ENCODE data around the gene RASGRP4. TPM values are rescaled to one million over a fixed set of nuclear protein-coding genes. Genes with fewer than 3 reads are reported as not detected.

Gene RASGRP4
- total RNA-seq, 5 donors from 2014 or later (not counting 1 experiment from before 2014, with no cell fraction given), result 0.09 to 0.70 (median 0.26) TPM

DNA sequence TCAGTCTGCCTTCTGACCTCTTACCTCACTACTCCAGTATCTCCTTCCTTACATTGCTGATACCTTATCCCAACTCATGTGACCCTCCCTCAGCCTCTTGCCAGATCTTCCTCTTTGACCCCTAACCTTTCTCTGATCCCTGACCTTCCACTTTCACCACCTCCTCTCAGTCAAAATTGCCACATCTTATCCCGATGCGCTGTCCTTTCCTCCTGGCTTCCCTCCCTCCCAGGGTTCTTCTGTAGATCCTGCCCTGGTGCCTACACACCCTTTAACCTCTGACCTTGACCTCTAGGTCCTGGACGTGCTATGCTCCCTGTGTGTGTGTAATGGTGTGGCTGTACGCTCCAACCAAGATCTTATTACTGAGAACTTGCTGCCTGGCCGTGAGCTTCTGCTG lies 31.2 kb upstream of the RASGRP4 start:
- Histone ChIP-seq H3K36me3 (ENCODE audit: control insufficient read depth in 2 of 2, extremely low read depth in 1 of 2, insufficient read depth in 1 of 2, low read length in 1 of 2) (no peaks in the 10 kb centered on the region), H3K4me3 (ENCODE audit: control insufficient read depth in 1 of 2, extremely low read depth in 1 of 2, low read length in 1 of 2) (no peak overlapping the region), H3K27me3 (replicated peaks in 1 of 2; ENCODE audit: control insufficient read depth in 2 of 2, extremely low read depth in 1 of 2, insufficient read depth in 2 of 2, low read length in 1 of 2) (peaks cover 0 to 27% of the 10 kb centered on the region in 2 experiments), H3K9me3 (no peaks in the 10 kb centered on the region), H3K27ac (ENCODE audit: low read length) (no peak overlapping the region), H3K4me1 (ENCODE audit: control insufficient read depth in 1 of 2, extremely low read depth in 1 of 2, insufficient read depth in 2 of 2, low read length in 2 of 2) (no peaks in the 10 kb centered on the region)
- 78% methylated on average over 3 of the region's 5 CpGs for WGBS (ENCODE audit: insufficient coverage)
- Mint-ChIP-seq H3K4me3 (no peak overlapping the region), H3K27ac (no peak overlapping the region), H3K36me3 (no peaks in the 10 kb centered on the region), H3K4me1 (no peaks in the 10 kb centered on the region), H3K27me3 (peaks cover 12 to 13% of the 10 kb centered on the region in 2 donors), H3K9me3 (no peaks in the 10 kb centered on the region)
- POLR2A ChIA-PET, result no interaction called here
- ATAC-seq (replicated peaks in 1 of 4) (no peak), DNase-seq (no peak)
- CTCF ChIA-PET, result no interaction called here

GRCh38 chr19:38455031-38455430 lies 29.0 kb upstream of the RASGRP4 start:
- Mint-ChIP-seq H3K9me3 (no peaks in the 10 kb centered on the region), H3K36me3 (no peaks in the 10 kb centered on the region), H3K27ac (no peak overlapping the region), H3K4me1 (no peaks in the 10 kb centered on the region), H3K4me3 (no peak overlapping the region), H3K27me3 (peaks cover 7% of the 10 kb centered on the region in 2 donors)
- Histone ChIP-seq H3K9me3 (no peaks in the 10 kb centered on the region), H3K36me3 (ENCODE audit: control insufficient read depth in 2 of 2, extremely low read depth in 1 of 2, insufficient read depth in 1 of 2, low read length in 1 of 2) (no peaks in the 10 kb centered on the region), H3K4me1 (ENCODE audit: control insufficient read depth in 1 of 2, extremely low read depth in 1 of 2, insufficient read depth in 2 of 2, low read length in 2 of 2) (no peaks in the 10 kb centered on the region), H3K27me3 (replicated peaks in 1 of 2; ENCODE audit: control insufficient read depth in 2 of 2, extremely low read depth in 1 of 2, insufficient read depth in 2 of 2, low read length in 1 of 2) (peaks cover 0 to 10% of the 10 kb centered on the region in 2 experiments), H3K27ac (ENCODE audit: low read length) (no peak overlapping the region), H3K4me3 (ENCODE audit: control insufficient read depth in 1 of 2, extremely low read depth in 1 of 2, low read length in 1 of 2) (no peak overlapping the region)
- DNase-seq, result peak in 1 of 35 experiments; percentile 17
- ATAC-seq (replicated peaks in 1 of 4), result no peak
- no CpG with 5 or more reads among the region's 4 CpGs for WGBS (ENCODE audit: insufficient coverage)
- ChIA-PET POLR2A (no interaction called here), CTCF (no interaction called here)

DNA sequence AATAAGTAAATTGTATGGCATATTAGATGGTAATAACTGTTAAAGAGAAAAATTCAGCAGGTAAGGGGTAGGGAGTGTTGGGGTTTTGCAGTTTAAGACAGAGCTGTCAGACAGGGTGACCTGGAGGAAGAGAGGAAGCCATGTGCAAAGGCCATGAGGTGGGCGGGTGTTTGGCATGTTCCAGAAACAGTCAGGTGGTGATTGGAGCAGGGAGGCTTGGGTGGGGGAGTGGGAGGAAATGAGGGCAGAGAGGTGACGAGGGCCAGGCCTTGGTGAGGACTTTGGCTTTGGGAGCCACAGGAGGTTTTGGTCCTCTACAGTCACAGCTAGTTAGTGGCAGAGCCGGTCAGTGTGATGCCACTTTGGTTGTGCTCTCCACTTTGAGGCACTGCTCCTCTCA lies 27.6 kb upstream of the RASGRP4 start:
- Mint-ChIP-seq H3K36me3 (no peaks in the 10 kb centered on the region), H3K27ac (peak overlapping the region in 1 of 2 donors; percentile 13), H3K27me3 (no peaks in the 10 kb centered on the region), H3K4me3 (no peak overlapping the region), H3K4me1 (no peaks in the 10 kb centered on the region), H3K9me3 (no peaks in the 10 kb centered on the region)
- POLR2A ChIA-PET, result interaction anchor here in 1 of 2 donors (0.6 kb wide), 1 partner anchor 188 kb away, joined by 6 read pairs; no protein-coding TSS in a partner anchor
- DNase-seq (no peak), ATAC-seq (replicated peaks in 1 of 4) (no peak)
- Histone ChIP-seq H3K4me1 (ENCODE audit: control insufficient read depth in 1 of 2, extremely low read depth in 1 of 2, insufficient read depth in 2 of 2, low read length in 2 of 2) (no peaks in the 10 kb centered on the region), H3K27me3 (replicated peaks in 1 of 2; ENCODE audit: control insufficient read depth in 2 of 2, extremely low read depth in 1 of 2, insufficient read depth in 2 of 2, low read length in 1 of 2) (peaks cover 0 to 3% of the 10 kb centered on the region in 2 experiments), H3K27ac (ENCODE audit: low read length) (no peak overlapping the region), H3K4me3 (ENCODE audit: control insufficient read depth in 1 of 2, extremely low read depth in 1 of 2, low read length in 1 of 2) (no peak overlapping the region), H3K9me3 (no peaks in the 10 kb centered on the region), H3K36me3 (ENCODE audit: control insufficient read depth in 2 of 2, extremely low read depth in 1 of 2, insufficient read depth in 1 of 2, low read length in 1 of 2) (no peaks in the 10 kb centered on the region)
- WGBS (ENCODE audit: insufficient coverage), result 91% methylated on average over 1 of the region's 3 CpGs
- CTCF ChIA-PET, result no interaction called here

- H3K4me1 ChIP-seq (ENCODE audit: control insufficient read depth in 1 of 2, extremely low read depth in 1 of 2, insufficient read depth in 2 of 2, low read length in 2 of 2), result no peaks in the 10 kb centered on the region
- ChIA-PET CTCF (no interaction called here), POLR2A (no interaction called here)
- Mint-ChIP-seq H3K4me1 (no peaks in the 10 kb centered on the region), H3K9me3 (no peaks in the 10 kb centered on the region), H3K4me3 (no peak overlapping the region), H3K27me3 (no peaks in the 10 kb centered on the region), H3K27ac (no peak overlapping the region), H3K36me3 (no peaks in the 10 kb centered on the region)
- no peak overlapping the region for H3K27ac ChIP-seq (ENCODE audit: low read length)
- H3K36me3 ChIP-seq (ENCODE audit: control insufficient read depth in 2 of 2, extremely low read depth in 1 of 2, insufficient read depth in 1 of 2, low read length in 1 of 2), result no peaks in the 10 kb centered on the region
- DNase-seq (peak in 1 of 35 experiments; percentile 8), ATAC-seq (replicated peaks in 1 of 4) (no peak)
- 82% methylated on average over 39 of the region's 45 CpGs for WGBS (ENCODE audit: insufficient coverage)
- H3K4me3 ChIP-seq (ENCODE audit: control insufficient read depth in 1 of 2, extremely low read depth in 1 of 2, low read length in 1 of 2), result no peak overlapping the region
- H3K9me3 ChIP-seq, result no peaks in the 10 kb centered on the region
- H3K27me3 ChIP-seq (replicated peaks in 1 of 2; ENCODE audit: control insufficient read depth in 2 of 2, extremely low read depth in 1 of 2, insufficient read depth in 2 of 2, low read length in 1 of 2), result peaks cover 0 to 10% of the 10 kb centered on the region in 2 experiments
These were observed 26.7 kb upstream of the RASGRP4 start for GRCh38 chr19:38452430-38453366.

DNA sequence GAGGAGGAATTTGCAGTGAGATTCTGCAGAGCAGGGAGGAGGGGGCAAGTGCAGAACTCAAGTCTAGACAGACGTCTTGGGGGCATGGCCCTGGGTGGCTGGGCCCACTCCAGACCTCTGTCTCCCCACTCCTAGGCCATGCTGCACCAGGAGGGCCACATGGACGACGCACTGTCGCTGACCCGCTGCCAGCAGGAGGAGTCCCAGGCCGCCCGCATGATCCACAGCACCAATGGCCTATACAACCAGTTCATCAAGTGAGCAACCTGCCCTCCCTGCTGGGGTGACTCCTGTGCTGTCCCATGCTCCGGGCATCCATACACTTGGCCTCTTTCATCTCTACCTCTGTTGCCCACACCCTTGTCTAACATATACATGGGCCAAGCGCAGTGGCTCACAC lies 25.6 kb upstream of the RASGRP4 start:
- POLR2A ChIA-PET, result no interaction called here
- DNase-seq (no peak), ATAC-seq (replicated peaks in 1 of 4) (no peak)
- Histone ChIP-seq H3K27me3 (replicated peaks in 1 of 2; ENCODE audit: control insufficient read depth in 2 of 2, extremely low read depth in 1 of 2, insufficient read depth in 2 of 2, low read length in 1 of 2) (peaks cover 0 to 7% of the 10 kb centered on the region in 2 experiments), H3K4me1 (ENCODE audit: control insufficient read depth in 1 of 2, extremely low read depth in 1 of 2, insufficient read depth in 2 of 2, low read length in 2 of 2) (no peaks in the 10 kb centered on the region), H3K36me3 (ENCODE audit: control insufficient read depth in 2 of 2, extremely low read depth in 1 of 2, insufficient read depth in 1 of 2, low read length in 1 of 2) (no peaks in the 10 kb centered on the region), H3K9me3 (no peaks in the 10 kb centered on the region), H3K27ac (ENCODE audit: low read length) (no peak overlapping the region), H3K4me3 (ENCODE audit: control insufficient read depth in 1 of 2, extremely low read depth in 1 of 2, low read length in 1 of 2) (no peak overlapping the region)
- H3K27ac Mint-ChIP-seq, result no peak overlapping the region
- H3K36me3 Mint-ChIP-seq, result no peaks in the 10 kb centered on the region
- no peaks in the 10 kb centered on the region for H3K27me3 Mint-ChIP-seq
- no peaks in the 10 kb centered on the region for H3K9me3 Mint-ChIP-seq
- H3K4me1 Mint-ChIP-seq, result no peaks in the 10 kb centered on the region
- H3K4me3 Mint-ChIP-seq, result no peak overlapping the region
- CTCF ChIA-PET, result no interaction called here
- 94% methylated on average over 6 of the region's 9 CpGs for WGBS (ENCODE audit: insufficient coverage)

DNA sequence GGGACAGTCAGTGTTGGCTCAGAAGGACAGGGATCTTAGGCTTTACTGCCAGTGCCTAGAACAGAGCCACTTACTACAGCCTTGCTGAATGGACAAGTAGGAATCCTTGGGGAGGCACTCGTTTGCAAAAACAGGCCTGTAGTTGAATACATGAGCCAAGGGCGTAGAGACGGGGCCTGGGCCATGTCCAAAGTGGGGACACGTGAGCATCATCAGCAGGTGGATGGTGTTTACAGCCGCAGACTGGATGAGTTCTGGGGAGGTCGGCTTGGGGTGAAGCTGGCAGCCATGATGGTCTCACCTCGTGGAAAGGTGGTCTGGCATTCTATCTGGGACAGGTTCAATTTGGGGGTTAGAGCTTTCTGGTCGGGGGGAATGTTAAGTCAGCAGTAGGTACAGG lies 25.0 kb upstream of the RASGRP4 start:
- 87% methylated on average over 8 of the region's 8 CpGs for WGBS (ENCODE audit: insufficient coverage)
- CTCF ChIA-PET, result no interaction called here
- H3K4me3 Mint-ChIP-seq, result no peak overlapping the region

More for the DNA sequence above, 25.0 kb upstream of the RASGRP4 start:
- H3K27ac Mint-ChIP-seq, result no peak overlapping the region
- Histone ChIP-seq H3K27me3 (replicated peaks in 1 of 2; ENCODE audit: control insufficient read depth in 2 of 2, extremely low read depth in 1 of 2, insufficient read depth in 2 of 2, low read length in 1 of 2) (peaks cover 0 to 7% of the 10 kb centered on the region in 2 experiments), H3K9me3 (no peaks in the 10 kb centered on the region), H3K4me1 (ENCODE audit: control insufficient read depth in 1 of 2, extremely low read depth in 1 of 2, insufficient read depth in 2 of 2, low read length in 2 of 2) (no peaks in the 10 kb centered on the region), H3K4me3 (ENCODE audit: control insufficient read depth in 1 of 2, extremely low read depth in 1 of 2, low read length in 1 of 2) (no peak overlapping the region), H3K27ac (ENCODE audit: low read length) (no peak overlapping the region), H3K36me3 (ENCODE audit: control insufficient read depth in 2 of 2, extremely low read depth in 1 of 2, insufficient read depth in 1 of 2, low read length in 1 of 2) (no peaks in the 10 kb centered on the region)
- no peaks in the 10 kb centered on the region for H3K9me3 Mint-ChIP-seq
- POLR2A ChIA-PET, result no interaction called here
- DNase-seq, result no peak
- H3K36me3 Mint-ChIP-seq, result no peaks in the 10 kb centered on the region
- H3K27me3 Mint-ChIP-seq, result no peaks in the 10 kb centered on the region
- ATAC-seq (replicated peaks in 1 of 4), result no peak
- H3K4me1 Mint-ChIP-seq, result no peaks in the 10 kb centered on the region

All from T-cell (primary cell).